GM21825 (cell line): ENCODE results near the gene NBPF26.
"Not testable (repeated sequence)": the region's sequence is repeated elsewhere in the genome, so short reads cannot be mapped to it uniquely, and the experiment has no call there.

Source experiments
- ATAC-seq: cut with Tn5 transposase; IDR thresholded peaks from one replicate; pipeline ENCODE4 v1.9.1; 2021; ENCODE audit warnings: mild to moderate bottlenecking, moderate library complexity; ENCODE audit not compliant: unreplicated experiment

Gene NBPF26

DNA sequence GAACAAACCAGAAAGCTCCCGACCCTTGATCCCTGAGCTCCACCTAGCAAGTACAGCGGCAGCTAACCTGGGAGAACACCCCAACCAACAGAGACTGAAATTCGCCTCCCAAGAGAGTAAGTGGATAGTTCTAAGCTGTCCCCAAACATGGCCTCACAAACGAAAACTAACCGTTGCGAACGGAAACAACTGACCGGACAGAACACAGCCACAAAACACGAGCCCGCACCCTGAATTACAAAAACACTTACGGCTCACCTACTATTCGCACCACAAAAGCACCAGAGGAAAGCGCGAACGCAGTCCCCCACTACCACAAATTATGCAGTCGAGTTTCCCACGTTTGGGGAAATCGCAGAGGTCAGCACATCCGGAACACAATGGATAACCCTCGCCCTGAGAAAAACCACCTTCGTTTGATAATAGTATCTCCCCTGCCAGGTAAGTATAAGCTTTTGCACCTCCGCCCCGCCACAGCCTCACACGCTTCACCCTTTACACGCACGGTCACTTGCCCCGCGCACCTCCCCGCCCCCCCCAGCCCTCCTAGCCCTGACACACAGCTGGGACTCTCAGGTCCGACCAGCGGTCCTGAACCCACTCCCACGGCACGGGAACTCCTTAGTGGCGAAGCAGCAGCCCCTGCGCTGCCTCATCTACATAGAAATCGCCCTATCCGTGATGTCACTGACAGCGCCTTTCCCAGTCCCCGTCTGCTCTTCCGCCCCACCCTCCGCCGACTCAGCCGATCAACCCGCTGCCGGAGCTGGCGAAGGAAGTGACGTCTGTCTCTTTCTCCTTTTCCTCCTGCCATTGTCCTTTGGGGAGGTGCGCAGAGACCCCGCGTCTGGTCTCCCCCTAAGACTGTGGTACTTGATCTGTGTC, 127.0 kb downstream of the NBPF26 start:
- ATAC-seq, result peak; percentile 78

DNA sequence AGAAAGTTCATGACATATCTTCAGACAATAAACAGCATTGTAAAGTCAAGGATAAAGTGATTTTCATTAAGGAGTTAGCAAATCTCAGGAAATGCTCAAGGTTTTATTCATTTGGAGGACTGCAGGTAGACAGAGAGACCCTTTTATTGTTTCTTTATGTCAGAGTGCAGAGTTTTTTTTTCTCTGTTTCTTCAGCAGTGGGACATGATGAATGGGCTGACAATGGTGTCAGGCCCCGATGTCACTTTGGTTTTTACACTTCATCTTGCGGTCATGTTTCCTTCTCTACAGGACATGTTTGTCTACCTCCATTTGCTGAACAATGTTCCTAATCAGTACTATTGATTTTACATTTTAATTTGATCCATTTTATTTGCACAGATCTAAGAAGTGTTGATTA, 134.4 kb downstream of the NBPF26 start:
- ATAC-seq, result not testable (repeated sequence)

DNA sequence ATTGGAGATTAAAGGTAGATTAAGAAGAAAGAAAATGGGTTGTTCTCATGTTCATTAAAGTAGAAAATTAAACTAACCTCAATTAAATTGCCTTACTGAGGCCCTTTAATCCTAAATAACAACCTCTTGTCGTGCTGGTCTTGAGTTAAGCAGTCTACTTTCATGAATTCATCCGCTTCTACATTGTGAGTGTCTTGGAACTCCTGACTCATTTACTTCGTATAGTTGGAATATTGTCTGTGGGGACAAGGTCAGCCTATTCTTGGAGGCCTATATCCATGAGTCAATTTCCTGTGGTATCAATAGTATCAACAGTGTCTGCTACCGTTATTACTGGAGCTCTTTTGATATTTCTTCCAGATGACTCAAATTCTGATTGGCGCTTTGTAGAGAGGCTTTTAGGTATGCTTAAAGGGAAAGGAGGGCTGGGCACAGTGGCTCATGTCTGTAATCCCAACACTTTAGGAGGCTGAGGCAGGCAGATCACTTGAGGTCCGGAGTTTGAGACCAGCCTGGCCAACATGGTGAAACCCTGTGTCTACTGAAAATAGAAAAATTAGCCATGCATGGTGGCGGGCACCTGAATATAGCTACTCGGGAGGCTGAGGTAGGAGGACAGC, 136.0 kb downstream of the NBPF26 start:
- not testable (repeated sequence) for ATAC-seq

DNA sequence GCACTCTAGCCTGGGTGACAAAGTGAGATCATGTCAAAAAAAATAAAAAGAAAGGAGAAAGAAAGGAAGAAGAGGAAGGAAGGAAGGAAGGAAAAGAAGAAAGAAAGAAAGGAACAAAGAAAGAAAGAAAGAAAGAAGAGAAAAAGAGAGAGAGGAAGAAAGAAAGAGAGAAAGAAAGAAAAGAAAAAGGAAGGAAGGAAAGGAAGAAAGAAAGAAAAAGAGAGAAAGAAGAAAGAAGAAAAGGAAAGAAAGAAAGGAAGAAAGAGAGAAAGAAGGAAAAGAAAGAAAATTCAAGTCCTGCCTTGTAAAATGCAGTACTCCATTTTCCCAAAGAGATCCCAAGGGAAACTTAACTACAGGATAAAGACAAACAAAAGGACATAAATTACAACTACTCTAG, 154.5 kb downstream of the NBPF26 start:
- not testable (repeated sequence) for ATAC-seq

DNA sequence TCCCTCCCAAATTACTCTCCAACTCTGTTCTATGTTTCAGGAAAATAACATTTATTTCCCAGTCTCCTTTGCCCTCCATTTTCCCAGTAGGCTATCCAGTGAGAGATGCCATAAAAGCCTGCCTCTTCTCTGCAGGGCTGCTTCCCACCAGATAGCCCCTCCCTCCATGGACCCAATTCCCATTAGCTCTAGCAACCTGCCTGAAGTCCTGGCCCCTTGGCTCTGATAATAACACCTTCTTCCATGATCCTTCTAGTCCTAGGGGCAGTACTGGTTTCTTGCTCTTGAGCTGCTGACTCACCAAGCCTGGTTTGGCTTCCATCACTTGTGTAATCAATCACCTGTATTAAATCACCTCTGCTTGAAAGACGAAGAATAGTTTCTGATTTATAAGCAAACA, 156.3 kb downstream of the NBPF26 start:
- ATAC-seq, result not testable (repeated sequence)

DNA sequence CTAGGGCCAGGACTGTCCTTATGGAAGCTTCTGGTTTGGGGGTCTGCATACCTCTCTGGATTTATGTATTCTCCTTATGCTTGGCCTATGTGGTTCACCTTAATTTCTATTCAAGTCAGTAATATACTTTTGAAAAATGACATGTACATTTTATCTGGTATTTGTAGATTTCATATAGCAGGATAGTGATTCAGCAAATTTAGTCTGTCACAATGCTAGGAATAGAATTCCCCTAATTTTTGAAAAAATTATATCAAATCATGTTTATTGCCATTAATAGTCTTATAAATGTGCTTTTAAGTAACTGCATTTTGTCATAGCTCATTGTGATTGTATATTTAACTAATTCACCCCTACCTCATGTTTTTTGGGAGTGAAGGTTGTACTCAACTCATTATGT, 158.2 kb downstream of the NBPF26 start:
- not testable (repeated sequence) for ATAC-seq
